ENCODE data around the gene POLR1B. TPM values are rescaled to one million over a fixed set of nuclear protein-coding genes. Genes with fewer than 3 reads are reported as not detected.
A peak's percentile ranks its signal among the peaks of the same experiment; 100 is the strongest.
"Not testable (repeated sequence)": the region's sequence is repeated elsewhere in the genome, so short reads cannot be mapped to it uniquely, and the experiment has no call there.

POLR1B gene
- polyA plus RNA-seq, 10 donors: 10.9 to 19.6 (median 13.9) TPM

DNA sequence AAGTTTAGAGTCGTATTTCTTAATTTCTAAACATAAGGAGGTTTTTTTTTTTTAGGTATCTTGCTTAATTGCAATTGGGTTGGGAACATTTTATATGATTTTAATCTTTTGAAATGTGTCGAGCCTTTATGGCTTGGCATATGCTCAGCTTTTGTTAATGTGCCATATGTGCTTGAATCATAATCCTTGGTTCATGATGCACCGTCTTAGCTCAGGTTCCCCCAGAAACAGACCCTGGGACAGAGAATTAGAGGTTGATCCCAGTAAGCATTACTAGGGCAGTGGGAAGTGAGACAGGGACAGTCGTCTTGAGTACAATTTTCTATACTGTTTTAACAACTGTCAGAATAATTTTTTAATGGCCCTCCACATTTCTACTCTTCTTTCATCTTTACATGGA is 51.5 kb downstream of the POLR1B start:
- no peak for DNase-seq

DNA sequence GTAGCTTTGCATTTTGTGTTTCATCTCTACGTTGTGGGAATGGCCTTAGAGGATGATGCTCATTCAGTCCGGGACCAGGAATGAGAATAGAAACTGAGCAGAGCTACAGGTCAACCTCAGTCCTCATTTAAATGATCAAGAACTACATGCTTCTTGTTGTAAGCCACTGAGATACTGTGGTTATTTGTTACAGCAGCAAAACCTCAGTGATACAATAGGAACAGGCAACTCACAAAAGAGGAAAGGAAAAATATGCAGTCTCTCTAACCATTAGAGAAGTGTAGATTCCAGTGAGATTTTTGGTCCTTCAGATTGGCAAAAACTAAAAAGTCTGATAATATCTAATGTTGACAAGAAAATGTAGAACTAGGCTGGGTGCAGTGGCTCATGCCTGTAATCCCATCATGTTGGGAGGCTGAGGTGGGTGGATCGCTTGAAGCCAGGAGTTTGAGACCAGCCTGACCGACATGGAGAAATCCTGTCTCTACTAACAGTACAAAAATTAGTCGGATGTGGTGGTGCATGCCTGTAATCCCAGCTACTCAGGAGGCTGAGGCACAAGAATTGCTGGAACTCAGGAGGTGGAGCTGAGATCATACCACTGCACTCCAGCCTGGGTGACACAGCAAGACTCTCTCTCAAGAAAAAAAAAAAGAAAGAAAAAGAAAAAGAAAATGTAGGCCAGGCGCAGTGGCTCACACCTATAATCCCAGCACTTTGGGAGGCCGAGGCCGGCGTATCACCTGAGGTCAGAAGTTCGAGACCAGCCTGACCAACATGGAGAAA is 55.5 kb downstream of the POLR1B start:
- DNase-seq: no peak

DNA sequence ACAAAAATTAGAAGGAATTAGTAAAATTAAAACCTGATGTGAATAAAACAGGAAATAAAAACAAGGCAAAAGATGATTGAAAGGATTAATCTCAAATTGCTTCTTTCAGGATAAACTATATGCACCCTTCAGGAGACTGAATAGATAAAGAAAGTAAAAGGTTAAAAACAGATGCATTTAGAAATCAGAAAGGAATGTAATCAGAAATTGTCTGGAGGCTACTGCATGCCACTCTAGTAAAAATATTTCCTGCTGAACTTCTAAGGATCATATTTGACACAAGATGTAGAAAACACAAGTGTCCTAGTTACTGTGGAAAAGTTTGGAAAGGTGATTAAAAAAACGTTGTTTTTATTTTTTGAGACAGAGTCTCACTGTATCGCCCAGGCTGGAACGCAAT is 58.4 kb downstream of the POLR1B start:
- DNase-seq: no peak

DNA sequence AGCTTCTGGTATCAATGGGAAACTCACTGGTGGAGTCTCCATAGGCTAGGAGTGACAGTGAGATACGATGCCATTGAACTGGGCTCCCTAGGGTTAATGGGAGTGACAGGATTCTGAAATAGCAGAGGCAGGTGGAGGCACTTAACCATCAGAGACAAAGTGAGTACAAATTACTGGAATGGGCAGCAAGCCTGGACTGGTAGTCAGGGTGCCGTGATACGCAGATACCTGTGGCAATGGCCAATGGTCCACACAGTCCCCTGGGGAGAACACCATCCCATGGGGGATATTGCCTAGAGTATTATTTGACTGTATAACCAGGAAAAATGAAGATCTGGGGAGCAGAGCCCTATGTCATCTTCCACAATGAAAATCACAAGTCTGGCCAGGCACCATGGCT is 59.5 kb downstream of the POLR1B start:
- DNase-seq: no peak

DNA sequence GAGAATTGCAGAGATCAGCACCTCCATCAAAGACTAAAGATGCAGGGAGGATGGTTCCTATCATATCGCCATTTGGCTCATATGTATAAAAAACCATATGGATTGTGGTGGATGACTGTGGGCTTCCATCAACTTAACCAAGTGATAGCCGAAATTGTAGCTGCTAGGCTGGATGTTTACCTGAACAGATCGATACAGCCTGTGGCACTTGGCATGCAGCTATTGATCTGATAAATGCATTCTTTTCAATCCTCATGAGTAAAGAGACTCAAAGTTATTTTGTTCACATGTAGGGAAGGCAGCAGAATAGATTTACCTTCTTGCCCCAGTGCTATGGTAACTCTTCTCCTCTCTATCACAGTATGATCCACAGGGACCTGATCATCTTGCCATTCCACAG is 60.7 kb downstream of the POLR1B start:
- no peak for DNase-seq

DNA sequence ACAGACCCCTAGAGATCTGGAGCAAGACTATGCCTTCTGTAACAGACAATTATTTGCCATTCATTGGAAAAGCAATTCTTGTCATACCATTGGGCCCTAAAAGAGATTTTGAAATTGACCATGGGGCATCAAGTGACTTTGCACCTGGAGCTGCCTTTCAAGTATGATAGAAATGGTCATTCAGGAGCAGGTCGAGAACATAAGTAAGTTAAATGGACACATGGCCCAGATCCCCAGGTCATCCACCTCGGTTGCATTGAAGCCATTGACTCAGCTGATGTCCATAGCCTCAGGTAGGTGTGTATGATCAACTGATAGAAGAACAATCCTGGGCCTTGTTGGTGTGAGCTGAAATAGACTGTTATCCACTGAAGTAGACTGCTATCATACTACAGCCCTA is 61.5 kb downstream of the POLR1B start:
- no peak for DNase-seq

DNA sequence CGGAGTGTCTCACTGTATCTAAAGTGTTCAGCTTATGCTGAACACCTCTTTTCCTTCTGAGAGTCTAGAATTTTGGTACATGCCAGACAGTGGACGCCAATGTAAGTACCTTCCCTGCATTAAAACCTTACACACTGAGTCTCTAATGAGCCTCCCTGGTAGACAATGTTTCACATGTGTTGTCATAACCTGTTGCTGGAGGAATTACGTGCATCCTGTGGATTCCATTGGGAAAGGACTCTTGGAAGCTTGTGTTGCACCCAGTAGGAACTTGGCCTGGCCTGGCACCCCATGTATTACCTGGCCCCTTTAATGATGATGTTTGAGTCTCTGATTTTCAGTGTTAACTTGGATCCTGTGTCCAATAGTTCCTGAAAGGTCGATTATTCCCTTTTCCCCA is 62.7 kb downstream of the POLR1B start:
- no peak for DNase-seq

DNA sequence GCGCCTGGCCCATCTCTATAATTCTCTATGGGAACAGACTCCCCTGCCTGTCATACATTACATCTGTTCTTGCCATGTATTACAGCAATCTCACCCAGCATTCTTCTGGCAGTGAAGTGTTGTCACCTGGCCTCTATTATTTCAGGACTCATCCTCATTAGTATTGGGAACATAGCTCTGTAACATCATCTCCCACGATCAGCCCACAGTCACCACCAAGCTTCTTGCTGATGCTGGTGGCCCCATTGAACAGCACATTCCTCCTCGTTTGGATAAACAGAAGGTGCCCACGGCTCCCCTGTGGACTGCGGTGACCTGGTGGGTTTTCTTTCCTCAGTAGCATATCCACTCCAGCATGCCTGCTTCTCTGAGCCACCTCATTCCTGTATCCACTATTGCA is 63.7 kb downstream of the POLR1B start:
- DNase-seq: no peak

DNA sequence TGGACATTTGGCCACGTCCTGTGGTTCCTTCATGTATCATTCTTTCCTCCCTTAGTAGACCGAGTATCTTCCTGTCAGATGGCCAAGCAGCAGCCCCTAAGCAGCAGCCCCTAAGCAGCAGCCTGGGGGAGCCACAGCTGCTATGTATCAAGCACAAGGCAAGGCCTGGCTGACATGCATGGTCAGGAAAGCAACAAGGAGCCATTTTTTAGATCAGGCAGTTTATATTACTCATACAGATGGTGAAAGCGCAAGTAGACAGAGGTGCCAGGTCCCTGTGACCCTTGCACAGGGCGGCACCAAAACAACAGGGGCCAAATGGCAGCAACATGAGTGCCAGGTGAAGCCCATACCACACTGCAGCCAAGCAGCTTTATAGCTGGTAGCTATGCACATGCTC is 64.3 kb downstream of the POLR1B start:
- DNase-seq: no peak

DNA sequence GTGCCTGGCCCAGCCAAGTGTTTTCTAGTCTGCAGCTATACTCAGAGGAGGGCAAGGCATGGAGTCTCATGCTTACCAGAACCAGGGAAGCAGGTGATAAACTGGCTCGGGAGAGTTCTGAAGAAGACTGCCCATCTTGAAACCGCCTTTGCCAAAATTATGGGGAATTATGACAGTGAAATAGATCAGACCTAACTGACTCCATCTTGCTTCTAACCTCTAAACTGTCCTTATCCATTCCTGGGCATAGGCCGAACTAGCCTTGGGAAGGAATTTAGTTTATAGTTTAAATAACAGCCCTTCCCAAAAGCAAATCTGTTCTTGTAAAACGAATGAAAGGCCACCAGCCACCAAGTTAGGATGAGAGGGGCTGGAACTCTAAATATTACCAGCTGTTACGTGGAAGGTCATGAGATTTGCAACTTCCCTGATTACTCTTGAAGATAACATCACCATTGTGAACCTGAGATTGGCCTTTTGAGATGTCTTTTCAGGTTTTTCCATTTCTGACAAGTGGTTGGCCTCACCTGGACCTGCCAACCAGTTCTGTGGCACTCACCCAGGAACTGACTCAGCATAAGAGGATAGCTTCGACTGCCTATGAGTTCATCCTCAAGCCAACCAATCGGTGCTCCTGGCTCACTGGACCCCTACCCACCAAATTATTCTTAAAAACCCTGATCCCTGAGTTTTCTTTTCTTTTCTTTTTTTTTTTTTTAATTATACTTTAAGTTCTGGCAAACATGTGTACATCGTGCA is 65.6 kb downstream of the POLR1B start:
- no peak for DNase-seq

DNA sequence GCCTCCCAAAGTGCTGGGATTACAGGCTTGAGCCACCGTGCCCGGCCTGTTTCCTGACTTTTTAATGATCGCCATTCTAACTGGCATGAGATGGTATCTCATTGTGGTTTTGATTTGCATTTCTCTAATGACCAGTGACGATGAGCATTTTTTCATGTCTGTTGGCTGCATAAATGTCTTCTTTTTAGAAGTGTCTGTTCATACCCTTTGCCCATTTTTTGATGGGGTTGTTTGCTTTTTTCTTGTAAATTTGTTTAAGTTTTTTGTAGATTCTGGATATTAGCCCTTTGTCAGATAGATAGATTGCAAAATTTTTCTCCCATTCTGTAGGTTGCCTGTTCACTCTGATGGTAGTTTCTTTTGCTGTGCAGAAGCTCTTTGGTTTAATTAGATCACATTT is 67.1 kb downstream of the POLR1B start:
- not testable (repeated sequence) for DNase-seq

DNA sequence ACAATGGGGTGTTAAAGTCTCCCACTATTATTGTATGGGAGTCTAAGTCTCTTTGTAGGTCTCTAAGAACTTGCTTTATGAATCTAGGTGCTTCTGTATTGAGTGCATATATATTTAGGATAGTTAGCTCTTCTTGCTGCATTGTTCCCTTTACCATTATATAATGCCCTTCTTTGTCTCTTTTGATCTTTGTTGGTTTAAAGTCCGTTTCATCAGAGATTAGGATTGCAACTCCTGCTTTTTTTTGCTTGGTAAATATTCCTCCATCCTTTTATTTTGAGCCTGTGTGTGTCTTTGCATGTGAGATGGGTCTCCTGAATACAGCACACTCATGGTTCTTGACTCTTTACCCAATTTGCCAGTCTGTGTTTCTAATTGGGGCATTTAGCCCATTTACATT is 70.0 kb downstream of the POLR1B start:
- not testable (repeated sequence) for DNase-seq

DNA sequence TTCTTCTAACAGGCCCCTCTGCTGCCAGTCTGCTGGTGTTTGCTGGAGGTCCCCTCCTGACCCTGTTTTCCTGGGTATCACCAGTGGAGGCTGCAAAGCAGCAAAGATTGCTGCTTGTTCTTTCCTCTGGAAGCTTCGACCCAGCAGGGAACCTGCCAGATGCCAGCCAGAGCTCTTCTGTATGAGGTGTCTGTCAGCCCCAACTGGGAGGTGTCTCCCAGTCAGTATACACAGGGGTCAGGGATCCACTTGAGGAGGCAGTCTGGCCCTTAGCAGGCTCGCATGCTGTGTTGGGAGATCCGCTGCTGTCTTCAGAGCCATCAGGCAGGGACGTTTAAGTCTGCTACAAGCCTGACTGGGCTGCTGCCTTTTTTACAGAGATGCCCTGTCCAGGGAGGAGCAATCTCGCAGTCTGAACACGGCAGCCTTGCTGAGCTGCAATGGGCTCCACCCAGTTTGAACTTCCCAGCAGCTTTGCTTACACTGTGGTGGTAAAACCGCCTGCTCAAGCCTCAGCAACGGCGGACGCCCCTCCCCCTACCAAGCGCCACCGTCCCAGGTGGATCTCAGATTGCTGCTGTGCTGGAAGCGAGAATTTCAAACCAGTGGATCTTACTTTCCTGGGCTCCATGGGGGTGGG is 72.1 kb downstream of the POLR1B start:
- no peak for DNase-seq

DNA sequence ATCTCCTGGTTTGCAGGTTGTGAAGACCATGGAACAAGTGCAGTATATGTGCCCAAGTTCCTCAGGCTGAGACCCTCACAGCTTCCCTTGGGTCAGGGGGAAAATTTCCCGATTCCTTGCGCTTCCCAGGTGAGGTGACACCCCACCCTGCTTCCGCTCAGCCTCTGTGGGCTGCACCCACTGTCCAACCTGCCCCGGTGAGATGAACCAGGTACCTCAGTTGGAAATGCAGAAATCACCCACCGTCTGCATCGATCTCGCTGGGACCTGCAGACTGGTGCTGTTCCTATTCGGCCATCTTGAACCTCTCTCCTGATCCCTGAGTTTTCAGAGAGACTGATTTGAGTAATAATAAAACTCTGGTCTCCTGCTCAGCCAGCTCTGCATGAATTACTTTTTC is 72.8 kb downstream of the POLR1B start:
- no peak for DNase-seq

DNA sequence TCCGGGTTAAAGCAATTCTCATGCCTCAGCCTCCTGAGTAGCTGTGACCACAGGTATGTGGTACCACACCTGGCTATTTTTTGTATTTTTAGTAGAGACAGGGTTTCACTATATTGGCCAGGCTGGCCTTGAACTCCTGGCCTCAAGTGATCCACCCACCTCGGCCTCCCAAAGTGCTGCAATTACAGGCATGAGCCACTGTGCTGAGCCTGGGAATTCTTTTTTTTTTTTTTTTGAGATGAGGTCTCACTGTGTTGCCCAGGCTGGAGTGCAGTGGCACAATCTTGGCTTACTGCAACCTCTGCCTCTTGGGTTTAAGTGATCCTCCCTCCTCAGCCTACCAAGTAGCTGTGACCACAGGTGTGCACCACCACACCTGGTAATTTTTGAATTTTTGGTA is 73.5 kb downstream of the POLR1B start:
- DNase-seq: not testable (repeated sequence)

DNA sequence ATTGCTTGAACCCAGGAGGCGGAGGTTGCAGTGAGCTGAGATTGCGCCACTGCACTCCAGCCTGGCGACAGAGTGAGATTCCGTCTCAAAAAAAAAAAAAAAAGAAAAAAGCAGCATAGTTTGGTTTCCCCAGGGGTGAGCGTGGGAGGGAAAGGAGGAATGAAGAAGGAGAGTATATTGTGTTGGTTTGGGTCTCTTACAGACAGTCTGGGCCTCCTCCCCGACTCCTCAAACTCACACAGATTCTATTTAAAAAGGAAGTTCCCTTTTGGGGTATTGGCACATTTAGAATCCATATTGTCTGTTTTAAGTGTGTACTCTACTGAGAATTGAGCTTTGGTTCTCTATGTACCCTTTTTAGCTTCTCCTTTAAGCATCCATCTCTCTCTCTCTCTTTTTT is 76.1 kb downstream of the POLR1B start:
- DNase-seq: no peak

DNA sequence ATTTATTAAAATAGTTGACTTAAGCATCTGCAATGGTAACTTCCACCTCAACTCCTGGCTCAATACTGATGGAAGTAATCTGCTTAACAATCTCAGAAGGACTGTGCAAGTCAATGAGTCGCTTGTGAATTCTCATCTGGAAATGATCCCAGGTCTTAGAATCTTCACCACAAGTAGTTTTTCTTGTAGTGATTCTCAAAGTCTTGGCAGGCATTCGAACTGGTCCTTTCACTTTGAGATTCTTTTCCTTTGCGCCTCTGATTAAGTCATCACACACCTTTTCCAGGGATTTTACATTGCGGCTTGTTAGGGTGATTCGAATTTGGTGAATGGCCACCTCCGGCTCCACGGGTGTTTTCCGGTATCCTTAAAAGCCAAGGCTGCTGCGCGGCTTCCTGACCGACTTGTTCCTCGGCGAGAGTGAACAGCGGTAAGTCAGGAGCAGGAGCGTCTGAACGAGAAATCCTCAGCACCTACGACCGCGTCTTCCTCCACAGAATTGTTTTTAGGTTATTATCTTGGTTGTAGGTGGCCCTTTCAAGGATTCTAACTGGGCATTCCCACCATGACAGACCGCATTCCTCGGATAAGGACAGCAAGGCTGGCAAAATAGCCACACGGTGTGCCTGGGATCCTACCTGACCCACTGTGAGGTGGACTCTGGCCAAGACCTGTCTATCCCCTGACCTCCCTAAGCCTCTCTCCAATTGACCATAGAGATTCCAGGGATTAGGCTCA is 79.7 kb downstream of the POLR1B start:
- DNase-seq: peak in 1 of 3 donors; percentile 62

DNA sequence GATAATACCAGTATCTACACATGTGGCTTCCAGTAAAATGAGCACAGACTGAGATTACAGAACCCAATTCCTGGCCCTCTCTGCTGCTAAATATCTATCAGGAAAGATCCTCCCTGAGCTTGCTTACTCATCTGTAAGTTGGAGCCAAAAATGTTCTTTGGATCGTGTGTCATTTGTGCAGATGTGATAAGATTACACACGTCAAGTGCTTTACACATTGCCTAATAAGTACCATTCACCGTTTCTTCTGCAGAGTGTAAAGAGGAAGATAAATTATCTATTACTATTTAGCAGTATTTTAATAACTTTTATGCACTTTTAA is 80.2 kb downstream of the POLR1B start:
- peak in 2 of 3 donors; percentile 37 to 83 for DNase-seq

DNA sequence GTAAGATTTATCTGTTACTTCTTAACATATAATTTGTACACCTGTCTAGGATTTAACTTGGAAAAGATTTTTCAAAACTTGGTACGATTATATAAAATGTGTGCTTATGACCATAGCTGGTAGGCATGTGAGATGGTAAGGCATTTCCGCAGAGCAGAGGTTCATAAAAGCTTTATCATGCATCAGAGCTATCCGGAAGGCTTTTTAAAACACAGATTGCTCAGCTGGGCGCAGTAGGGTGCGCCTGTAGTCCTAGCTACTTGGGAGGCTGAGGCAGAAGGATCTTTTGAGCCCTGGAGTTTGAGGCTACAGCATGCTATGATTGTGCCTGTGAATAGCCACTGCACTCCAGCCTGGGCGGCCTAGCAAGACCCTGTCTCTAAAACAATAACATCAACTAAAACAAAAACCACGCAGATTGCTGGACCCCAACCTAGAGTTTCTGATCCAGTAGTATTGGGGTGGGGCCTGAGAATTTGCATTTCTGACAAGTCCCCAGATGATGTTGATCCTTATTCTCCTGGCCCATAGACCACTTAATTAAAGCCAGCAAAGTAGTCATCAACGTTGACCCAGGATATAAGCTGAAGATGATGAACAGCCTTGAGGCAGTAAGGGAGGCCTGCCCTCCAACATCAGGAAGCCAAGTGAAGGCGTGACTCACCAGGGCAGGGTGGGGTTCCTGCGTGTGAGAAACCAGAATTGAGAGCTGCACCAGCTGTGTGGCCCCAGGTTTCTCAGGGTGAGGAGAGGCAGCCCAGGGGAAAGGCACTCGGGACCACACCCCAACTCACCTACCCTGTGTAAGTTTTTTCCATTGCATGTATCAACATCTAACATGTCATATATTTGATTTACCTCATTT is 81.9 kb downstream of the POLR1B start:
- no peak for DNase-seq

DNA sequence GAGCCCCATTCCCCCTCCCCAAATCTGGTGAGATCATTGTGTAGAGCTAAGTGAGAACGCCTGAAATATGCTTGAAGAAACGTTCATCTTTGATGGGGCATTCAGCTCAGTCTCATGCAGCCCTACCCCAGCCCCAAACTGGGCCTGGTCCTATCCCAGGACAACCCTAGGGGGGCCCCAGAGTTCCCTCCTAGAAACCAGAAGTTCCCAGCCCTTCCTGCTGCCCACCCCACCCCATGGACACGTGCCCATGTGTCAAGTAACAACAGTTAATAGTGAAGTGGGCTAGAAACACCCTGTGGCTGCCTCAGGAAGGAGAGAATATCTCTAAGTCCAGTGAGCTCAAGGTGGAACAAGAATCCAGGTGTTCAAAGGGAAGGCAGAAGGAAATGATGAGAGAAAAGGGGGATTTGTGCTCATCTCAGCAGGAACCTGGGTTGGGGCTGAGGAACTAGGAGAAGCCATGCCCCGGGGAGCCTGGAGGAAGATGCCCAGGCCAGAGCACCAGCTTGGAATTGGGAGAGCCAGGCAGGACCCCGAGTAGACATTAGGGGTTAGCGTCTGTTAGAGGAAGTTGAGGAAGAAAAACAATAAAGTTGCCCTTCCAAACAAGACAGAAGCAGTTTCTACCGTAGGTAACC is 83.3 kb downstream of the POLR1B start:
- no peak for DNase-seq

DNA sequence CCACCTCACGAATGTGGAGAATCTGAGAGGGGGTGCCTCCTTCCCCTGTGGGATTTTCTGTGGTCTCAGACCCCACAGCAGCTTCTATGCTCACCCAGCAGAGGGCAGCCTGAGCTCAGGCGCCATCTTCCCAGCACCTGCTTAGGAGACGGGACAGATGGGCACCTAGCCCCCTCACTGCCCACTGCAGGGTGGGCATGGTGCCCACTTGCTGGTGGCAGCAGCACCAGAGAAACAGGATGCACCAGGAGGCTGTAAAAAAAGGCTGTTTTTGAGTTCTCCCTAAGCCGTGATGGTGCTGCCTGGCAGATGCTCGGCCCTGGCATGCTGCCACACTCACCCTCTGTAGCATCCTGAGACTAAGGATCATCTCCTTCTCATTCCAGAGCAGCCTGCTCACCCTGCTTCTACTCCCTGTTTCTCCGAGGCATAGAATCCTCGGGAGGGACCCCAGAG is 84.4 kb downstream of the POLR1B start:
- peak; percentile 43 to 69 (median 44) for DNase-seq

Measured in muscle of back (tissue), 11 donors.